Stomach (tissue), 4 donors: Measurements from ENCODE around the gene NRL.

Source experiments
- POLR2A ChIP-seq, 4 donors: fragments of 450-650 bp; IDR thresholded peaks; one replicate each; pipeline ENCODE4 v1.6.1; 2016; ENCODE audit warnings: antibody characterized with exemption in 4 of 4, control low read depth in 2 of 4, mild to moderate bottlenecking in 1 of 4, moderate library complexity in 1 of 4
- TF ChIP-seq, protein P1 (sequence below), 7 experiments: fragments of 450-650 bp in 4 of 7; fragments of 200-600 bp in 3 of 7; sonication (generic) in 3 of 7; IDR thresholded peaks; one replicate each; pipeline ENCODE4 v1.5.1; 2016 to 2019; ENCODE audit warnings: antibody characterized with exemption in 7 of 7, control low read depth in 2 of 7, mild to moderate bottlenecking in 1 of 7

DNA sequence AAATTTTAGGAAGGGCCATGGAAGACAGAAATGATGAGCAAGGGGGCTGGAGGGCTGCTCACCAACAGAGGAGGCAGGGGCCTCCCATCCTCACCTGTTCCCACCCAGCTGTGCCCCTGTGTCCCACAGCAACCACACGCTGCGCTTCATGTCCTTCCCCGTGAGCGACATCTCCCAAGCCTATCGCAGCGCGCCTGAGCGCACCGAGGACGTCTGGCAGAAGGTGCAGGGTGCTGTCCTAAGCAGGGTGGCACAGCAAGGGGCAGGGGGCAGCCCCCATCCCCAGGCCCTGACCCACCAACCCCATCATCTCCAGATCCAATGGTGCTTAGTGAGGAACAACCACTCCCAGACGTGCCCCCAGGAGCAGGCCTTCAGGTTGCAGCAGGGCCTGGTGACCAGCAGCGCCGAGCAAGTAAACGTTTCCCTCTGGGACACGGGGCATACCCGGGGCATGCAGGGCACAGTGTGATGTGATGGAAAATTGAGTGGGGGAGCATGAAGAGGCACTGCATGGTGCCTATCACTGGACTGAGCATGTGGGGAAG lies 54.8 kb downstream of the NRL start:
- TF ChIP-seq, protein P1, sequence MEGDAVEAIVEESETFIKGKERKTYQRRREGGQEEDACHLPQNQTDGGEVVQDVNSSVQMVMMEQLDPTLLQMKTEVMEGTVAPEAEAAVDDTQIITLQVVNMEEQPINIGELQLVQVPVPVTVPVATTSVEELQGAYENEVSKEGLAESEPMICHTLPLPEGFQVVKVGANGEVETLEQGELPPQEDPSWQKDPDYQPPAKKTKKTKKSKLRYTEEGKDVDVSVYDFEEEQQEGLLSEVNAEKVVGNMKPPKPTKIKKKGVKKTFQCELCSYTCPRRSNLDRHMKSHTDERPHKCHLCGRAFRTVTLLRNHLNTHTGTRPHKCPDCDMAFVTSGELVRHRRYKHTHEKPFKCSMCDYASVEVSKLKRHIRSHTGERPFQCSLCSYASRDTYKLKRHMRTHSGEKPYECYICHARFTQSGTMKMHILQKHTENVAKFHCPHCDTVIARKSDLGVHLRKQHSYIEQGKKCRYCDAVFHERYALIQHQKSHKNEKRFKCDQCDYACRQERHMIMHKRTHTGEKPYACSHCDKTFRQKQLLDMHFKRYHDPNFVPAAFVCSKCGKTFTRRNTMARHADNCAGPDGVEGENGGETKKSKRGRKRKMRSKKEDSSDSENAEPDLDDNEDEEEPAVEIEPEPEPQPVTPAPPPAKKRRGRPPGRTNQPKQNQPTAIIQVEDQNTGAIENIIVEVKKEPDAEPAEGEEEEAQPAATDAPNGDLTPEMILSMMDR (IDR thresholded peaks at IDR 0.05): no peak
- TF ChIP-seq POLR2A (IDR thresholded peaks at IDR 0.05): no peak
